Body of pancreas (tissue), 4 donors: ENCODE results near the gene RIC1. TPM values are rescaled to one million over a fixed set of nuclear protein-coding genes. Genes with fewer than 3 reads are reported as not detected.

Experiments
- ATAC-seq: fragments of 150-250 bp; one replicate; pipeline ENCODE4 v1.9.1; 2016
- DNase-seq, 4 donors: peaks; one replicate each; pipeline ENCODE4 v3.0.0-alpha.2; 2019
- H3K27ac ChIP-seq, 4 donors: fragments of 200-600 bp; sonication (generic); 1 replicate in 3 of 4; 2 replicates in 1 of 4; pipeline versions ENCODE4 v1.5.1 to v1.6.1; 2016 to 2019; ENCODE audit warnings: mild to moderate bottlenecking in 1 of 4, mixed read lengths in 1 of 4, moderate library complexity in 1 of 4
- H3K27me3 ChIP-seq, 2 donors: fragments of 200-600 bp; sonication (generic); one replicate each; pipeline ENCODE4 v1.6.0; 2016; ENCODE audit warnings: mild to moderate bottlenecking in 1 of 2
- H3K36me3 ChIP-seq, 2 donors: fragments of 200-600 bp; sonication (generic); replicated peaks in 1 of 2; 2 replicates each; pipeline ENCODE4 v1.5.1; 2016; ENCODE audit warnings: low read depth in 2 of 2; ENCODE audit not compliant: insufficient read depth in 1 of 2
- H3K4me1 ChIP-seq: fragments of 200-600 bp; sonication (generic); one replicate; pipeline ENCODE4 v1.6.0; 2016
- H3K4me3 ChIP-seq, 2 donors: fragments of 200-600 bp; sonication (generic); 1 replicate in 1 of 2; 2 replicates in 1 of 2; pipeline ENCODE4 v1.5.1; 2016 to 2019
- H3K9me3 ChIP-seq, 3 donors: fragments of 200-600 bp; sonication (generic); 1 replicate in 2 of 3; 2 replicates in 1 of 3; pipeline ENCODE4 v1.5.1; 2016
- POLR2A ChIP-seq, 3 donors: fragments of 450-650 bp; IDR thresholded peaks; one replicate each; pipeline ENCODE4 v1.6.1; 2016; ENCODE audit warnings: antibody characterized with exemption in 3 of 3, mild to moderate bottlenecking in 2 of 3
- WGBS, 2 donors: methylation state at CpG; one replicate each; pipeline ENCODE4 v1.1.5; 2017; 5-methylcytosine and 5-hydroxymethylcytosine counted together
- intact Hi-C: fragments of 100-400 bp; cut with DNase I; formaldehyde crosslinking; loops from one replicate; pipeline ENCODE4 v1.15.1; 2023
- total RNA-seq, 2 donors: library from RNA; depleted of rRNA; stranded (reverse); fragments of >200 nt; gene quantifications; one replicate each; pipeline ENCODE4 v1.1.0, GENCODE V29; 2016
- TF ChIP-seq, protein P1 (sequence below), 7 experiments: fragments of 450-650 bp in 4 of 7; fragments of 200-600 bp in 3 of 7; sonication (generic) in 3 of 7; IDR thresholded peaks; one replicate each; pipeline ENCODE4 v1.5.1; 2016 to 2019; ENCODE audit warnings: antibody characterized with exemption in 7 of 7

Gene RIC1
- total RNA-seq, 2 donors from 2014 or later = 22.4 to 23.1 TPM

DNA sequence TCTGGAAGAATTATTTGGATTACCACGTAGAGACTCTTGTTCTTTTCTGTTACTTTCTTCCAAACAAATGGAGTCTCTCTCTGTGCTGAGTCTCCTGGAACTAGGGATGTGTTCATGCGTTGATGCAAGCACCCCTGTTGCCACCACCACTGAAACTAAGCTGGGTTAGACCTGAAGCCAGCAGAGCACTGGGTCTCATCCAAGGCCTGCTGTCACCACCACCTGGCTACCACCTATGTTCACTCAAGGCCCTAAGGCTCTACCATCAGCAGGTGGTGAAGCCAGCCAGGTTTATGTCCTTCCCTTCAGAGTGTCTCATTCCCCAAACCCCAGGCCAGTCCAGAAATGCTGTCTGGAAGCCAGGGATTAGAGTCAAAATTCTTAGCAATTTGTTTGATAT, 13.3 kb downstream of the RIC1 start:
- Histone ChIP-seq H3K36me3 (no peaks in the 10 kb centered on the region), H3K4me3 (no peak overlapping the region), H3K27me3 (no peaks in the 10 kb centered on the region), H3K27ac (no peak overlapping the region), H3K4me1 (peaks cover 17% of the 10 kb centered on the region), H3K9me3 (no peaks in the 10 kb centered on the region)
- intact Hi-C loops = no loop called here
- ATAC-seq (peak; percentile 68), DNase-seq (peak; percentile 35 to 71 (median 41))
- TF ChIP-seq, protein P1, sequence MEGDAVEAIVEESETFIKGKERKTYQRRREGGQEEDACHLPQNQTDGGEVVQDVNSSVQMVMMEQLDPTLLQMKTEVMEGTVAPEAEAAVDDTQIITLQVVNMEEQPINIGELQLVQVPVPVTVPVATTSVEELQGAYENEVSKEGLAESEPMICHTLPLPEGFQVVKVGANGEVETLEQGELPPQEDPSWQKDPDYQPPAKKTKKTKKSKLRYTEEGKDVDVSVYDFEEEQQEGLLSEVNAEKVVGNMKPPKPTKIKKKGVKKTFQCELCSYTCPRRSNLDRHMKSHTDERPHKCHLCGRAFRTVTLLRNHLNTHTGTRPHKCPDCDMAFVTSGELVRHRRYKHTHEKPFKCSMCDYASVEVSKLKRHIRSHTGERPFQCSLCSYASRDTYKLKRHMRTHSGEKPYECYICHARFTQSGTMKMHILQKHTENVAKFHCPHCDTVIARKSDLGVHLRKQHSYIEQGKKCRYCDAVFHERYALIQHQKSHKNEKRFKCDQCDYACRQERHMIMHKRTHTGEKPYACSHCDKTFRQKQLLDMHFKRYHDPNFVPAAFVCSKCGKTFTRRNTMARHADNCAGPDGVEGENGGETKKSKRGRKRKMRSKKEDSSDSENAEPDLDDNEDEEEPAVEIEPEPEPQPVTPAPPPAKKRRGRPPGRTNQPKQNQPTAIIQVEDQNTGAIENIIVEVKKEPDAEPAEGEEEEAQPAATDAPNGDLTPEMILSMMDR (IDR thresholded peaks at IDR 0.05) = no peak
- TF ChIP-seq POLR2A (IDR thresholded peaks at IDR 0.05) = no peak
- WGBS, 2 donors = 66 to 77% methylated on average over 2 of the region's 2 CpGs

DNA sequence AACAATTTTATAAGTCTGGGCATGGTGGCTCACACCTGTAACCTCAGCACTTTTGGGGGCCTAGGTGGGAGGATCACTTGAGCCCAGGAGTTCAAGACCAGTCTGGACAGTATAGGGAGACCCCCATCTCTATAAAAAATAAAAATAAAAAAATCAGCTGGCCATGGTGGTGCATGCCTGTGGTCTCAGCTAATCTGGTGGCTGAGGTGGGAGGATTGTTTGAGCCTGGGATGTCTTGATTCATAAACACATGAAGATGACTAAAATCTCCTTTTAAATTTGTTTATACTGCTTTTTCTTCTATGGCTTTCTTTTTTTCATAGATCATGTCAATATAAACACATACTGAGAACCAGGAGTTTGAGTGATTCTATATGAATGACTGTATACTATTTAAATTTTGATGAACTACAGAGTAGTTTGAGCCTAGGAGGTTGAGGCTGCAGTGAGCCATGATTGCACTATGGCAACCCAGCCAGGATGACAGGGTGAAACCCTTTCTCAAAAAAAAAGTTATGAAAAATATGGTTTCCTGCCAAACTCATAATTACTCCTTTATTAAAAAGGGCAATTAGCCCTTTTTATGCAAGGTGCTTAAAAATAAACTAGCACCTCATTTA, 14.2 kb downstream of the RIC1 start:
- no peak overlapping the region for H3K4me3 ChIP-seq
- ATAC-seq = no peak
- H3K4me1 ChIP-seq = peaks cover 17% of the 10 kb centered on the region
- H3K9me3 ChIP-seq = no peaks in the 10 kb centered on the region
- no peak overlapping the region for H3K27ac ChIP-seq
- no peaks in the 10 kb centered on the region for H3K36me3 ChIP-seq
- intact Hi-C loops = no loop called here
- H3K27me3 ChIP-seq = no peaks in the 10 kb centered on the region
- DNase-seq = no peak
- TF ChIP-seq, protein P1 (IDR thresholded peaks at IDR 0.05) = no peak
- no peak for TF ChIP-seq POLR2A (IDR thresholded peaks at IDR 0.05)

DNA sequence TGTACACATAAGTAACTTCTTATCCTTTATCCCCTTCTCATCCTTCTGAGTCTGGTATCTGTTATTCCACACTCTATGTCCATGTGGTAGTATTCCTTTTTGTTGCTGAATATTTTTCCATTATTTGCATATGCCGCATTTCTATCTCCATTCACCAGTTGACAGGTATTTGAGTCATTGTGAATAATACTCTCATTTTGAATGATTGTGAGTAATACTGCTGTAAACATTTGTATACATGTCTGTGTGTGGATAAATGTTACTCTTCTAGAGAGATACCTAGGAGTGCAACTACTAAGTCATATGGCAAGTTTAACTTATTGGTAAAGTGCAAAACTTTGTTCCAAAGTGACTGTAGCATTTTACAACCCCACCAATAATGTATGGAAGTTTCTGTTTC, 15.6 kb downstream of the RIC1 start:
- intact Hi-C loops = no loop called here
- H3K36me3 ChIP-seq = no peaks in the 10 kb centered on the region
- no peak overlapping the region for H3K4me3 ChIP-seq
- WGBS, 2 donors = 85 to 87% methylated on average over 1 of the region's 1 CpG
- TF ChIP-seq, protein P1 (IDR thresholded peaks at IDR 0.05) = no peak
- TF ChIP-seq POLR2A (IDR thresholded peaks at IDR 0.05) = no peak
- H3K9me3 ChIP-seq = no peaks in the 10 kb centered on the region
- peaks cover 17% of the 10 kb centered on the region for H3K4me1 ChIP-seq
- DNase-seq (no peak), ATAC-seq (no peak)
- no peaks in the 10 kb centered on the region for H3K27me3 ChIP-seq
- H3K27ac ChIP-seq = no peak overlapping the region

DNA sequence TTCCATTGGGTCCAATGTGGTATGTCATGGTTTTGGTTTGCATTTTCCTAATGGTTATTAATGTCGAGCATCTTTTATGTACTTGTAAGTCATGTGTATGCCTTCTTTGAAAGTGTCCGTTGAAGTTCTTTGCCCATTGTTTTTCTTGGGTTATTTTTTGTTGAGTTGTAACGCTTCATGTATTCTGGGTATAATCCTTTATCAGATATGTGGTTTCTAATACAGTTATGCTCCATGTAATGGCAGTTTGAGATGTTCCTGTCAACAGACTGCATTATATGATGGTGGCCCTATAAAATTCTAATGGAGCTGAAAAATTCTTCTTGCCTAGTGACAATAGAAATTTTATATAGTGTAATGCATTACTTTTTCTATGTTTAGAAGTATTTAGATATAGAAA, 17.2 kb downstream of the RIC1 start:
- peaks cover 17% of the 10 kb centered on the region for H3K4me1 ChIP-seq
- H3K4me3 ChIP-seq = no peak overlapping the region
- H3K36me3 ChIP-seq = no peaks in the 10 kb centered on the region
- TF ChIP-seq POLR2A (IDR thresholded peaks at IDR 0.05) = no peak
- 94% methylated on average over 3 of the region's 3 CpGs for WGBS, 2 donors
- intact Hi-C loops = no loop called here
- DNase-seq (no peak), ATAC-seq (no peak)
- H3K9me3 ChIP-seq = no peaks in the 10 kb centered on the region
- no peaks in the 10 kb centered on the region for H3K27me3 ChIP-seq
- H3K27ac ChIP-seq = no peak overlapping the region

DNA sequence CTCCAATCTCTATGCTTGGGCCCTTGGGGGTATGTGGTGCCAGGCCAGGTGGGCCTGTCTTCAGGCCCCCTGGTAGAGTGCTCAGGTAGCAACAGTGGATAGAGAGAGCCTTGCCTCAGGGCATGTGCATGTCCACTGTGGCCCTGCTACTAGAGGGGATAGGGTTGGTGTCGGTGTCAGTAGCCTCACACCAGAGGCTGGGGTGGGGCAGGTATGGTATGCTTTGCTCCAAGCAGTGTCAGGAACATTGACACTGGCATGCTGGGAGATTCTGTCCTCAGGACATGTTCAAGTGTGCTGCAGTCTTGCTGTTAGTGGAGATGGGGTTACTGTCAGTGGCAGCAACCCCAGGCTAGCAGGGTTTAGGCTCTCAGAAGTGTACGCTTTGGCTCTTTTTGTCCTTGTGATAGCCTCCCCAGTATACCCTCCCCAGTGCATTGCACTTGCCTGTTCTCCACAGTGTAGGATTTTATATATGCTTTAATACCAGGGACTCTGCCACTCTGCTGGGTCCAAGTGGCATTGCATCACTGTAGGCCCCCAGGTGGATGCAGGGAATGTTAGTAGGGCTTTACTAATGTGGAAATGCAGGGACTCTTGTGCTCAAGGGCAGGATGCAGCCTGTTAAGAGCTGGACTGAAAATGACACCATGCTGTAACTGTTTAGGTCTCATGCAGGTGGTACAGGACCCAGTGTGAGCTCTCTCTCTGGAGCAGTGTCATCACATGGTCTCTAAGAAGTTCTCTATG, 21.6 kb downstream of the RIC1 start:
- TF ChIP-seq, protein P1 (IDR thresholded peaks at IDR 0.05) = no peak
- no peak for TF ChIP-seq POLR2A (IDR thresholded peaks at IDR 0.05)
- intact Hi-C loops = no loop called here
- DNase-seq = no peak
- H3K27ac ChIP-seq = no peak overlapping the region
- H3K4me3 ChIP-seq = no peak overlapping the region
- no peaks in the 10 kb centered on the region for H3K27me3 ChIP-seq
- 93 to 100% methylated on average over 1 to 2 of the region's 2 CpGs for WGBS, 2 donors
- no peaks in the 10 kb centered on the region for H3K9me3 ChIP-seq
- H3K36me3 ChIP-seq = no peaks in the 10 kb centered on the region
- peaks cover 3% of the 10 kb centered on the region for H3K4me1 ChIP-seq
- no peak for ATAC-seq
